Activated B cell treated with CpG ODN at 0.5 μM for 24 hours (primary cell): Measurements from ENCODE around the gene ZMYND8. TPM values are rescaled to one million over a fixed set of nuclear protein-coding genes. Genes with fewer than 3 reads are reported as not detected.

Experiments used
- ATAC-seq: fragments of 200-7000 bp; cut with Tn5 transposase; one replicate; pipeline ENCODE4 v1.10.0; 2021; ENCODE audit warnings: low read depth, mild to moderate bottlenecking, moderate library complexity
- CTCF ChIA-PET: fragments of 350-600 bp; sonication (Branson Sonifier 250); formaldehyde crosslinking; loops from one replicate; lab custom pipeline; 2021; ENCODE audit warnings: antibody characterized with exemption; lab: Charles Lee
- POLR2A ChIA-PET: fragments of 350-600 bp; sonication (Branson Sonifier 250); formaldehyde crosslinking; loops from one replicate; lab custom pipeline; 2021; ENCODE audit warnings: antibody characterized with exemption; lab: Charles Lee
- DNase-seq: peaks from one replicate; pipeline ENCODE4 v3.0.0; 2022
- H3K27ac Mint-ChIP-seq: one replicate; pipeline ENCODE4 v1.8.0; 2020; ENCODE audit warnings: mixed read lengths
- H3K27me3 Mint-ChIP-seq: one replicate; pipeline ENCODE4 v1.8.0; 2021; ENCODE audit warnings: mixed read lengths
- H3K36me3 Mint-ChIP-seq: one replicate; pipeline ENCODE4 v1.8.0; 2021; ENCODE audit warnings: low read depth, mixed read lengths
- H3K4me1 Mint-ChIP-seq: one replicate; pipeline ENCODE4 v1.8.0; 2021; ENCODE audit warnings: mixed read lengths
- H3K4me3 Mint-ChIP-seq: one replicate; pipeline ENCODE4 v1.8.0; 2020; ENCODE audit warnings: mild to moderate bottlenecking, mixed read lengths
- H3K9me3 Mint-ChIP-seq: one replicate; pipeline ENCODE4 v1.8.0; 2020; ENCODE audit warnings: mixed read lengths
- CTCF ChIP-seq: fragments of 200-600 bp; IDR thresholded peaks from one replicate; pipeline ENCODE4 v1.8.0; 2022; ENCODE audit warnings: antibody characterized with exemption, mild to moderate bottlenecking
- intact Hi-C: fragments of 100-400 bp; cut with micrococcal nuclease; formaldehyde crosslinking; loops from one replicate; pipeline ENCODE4 v1.15.1; 2024
- total RNA-seq: library from RNA; stranded (reverse); gene quantifications from 2 replicates; pipeline ENCODE4 v1.2.3, GENCODE V29; 2022

Gene ZMYND8
- total RNA-seq, 1 donor from 2014 or later = 42.6 TPM

- Mint-ChIP-seq H3K27me3 (no peaks in the 10 kb centered on the region), H3K9me3 (no peaks in the 10 kb centered on the region), H3K4me1 (no peaks in the 10 kb centered on the region), H3K4me3 (no peak overlapping the region), H3K27ac (no peak overlapping the region), H3K36me3 (peaks cover 85% of the 10 kb centered on the region)
- CTCF ChIA-PET = no interaction called here
- intact Hi-C loops = no loop called here
- no peak for TF ChIP-seq CTCF
- POLR2A ChIA-PET = interaction anchor here (0.9 kb wide), 1 partner anchor 9 kb away, joined by 3 read pairs; no protein-coding TSS in a partner anchor
- ATAC-seq (no peak), DNase-seq (no peak)
Measured at GRCh38 chr20:47227576-47227975, 128.9 kb downstream of the ZMYND8 start.

GRCh38 chr20:47227119-47227518 is 129.4 kb downstream of the ZMYND8 start:
- Mint-ChIP-seq H3K36me3 (peaks cover 88% of the 10 kb centered on the region), H3K4me1 (peaks cover 3% of the 10 kb centered on the region), H3K4me3 (no peak overlapping the region), H3K27ac (no peak overlapping the region), H3K9me3 (no peaks in the 10 kb centered on the region), H3K27me3 (no peaks in the 10 kb centered on the region)
- DNase-seq (no peak), ATAC-seq (no peak)
- TF ChIP-seq CTCF = no peak
- ChIA-PET POLR2A (interaction anchor here (0.9 kb wide), 1 partner anchor 9 kb away, joined by 3 read pairs; no protein-coding TSS in a partner anchor), CTCF (no interaction called here)
- intact Hi-C loops = no loop called here

GRCh38 chr20:47225458-47225857 is 131.0 kb downstream of the ZMYND8 start:
- Mint-ChIP-seq H3K27ac (no peak overlapping the region), H3K4me3 (no peak overlapping the region), H3K9me3 (no peaks in the 10 kb centered on the region), H3K27me3 (no peaks in the 10 kb centered on the region), H3K4me1 (peaks cover 11% of the 10 kb centered on the region), H3K36me3 (peaks cover 89% of the 10 kb centered on the region)
- ATAC-seq (no peak), DNase-seq (no peak)
- no peak for TF ChIP-seq CTCF
- ChIA-PET POLR2A (no interaction called here), CTCF (no interaction called here)
- intact Hi-C loops = no loop called here

- TF ChIP-seq CTCF = no peak
- ChIA-PET CTCF (no interaction called here), POLR2A (no interaction called here)
- Mint-ChIP-seq H3K27me3 (no peaks in the 10 kb centered on the region), H3K4me1 (peaks cover 11% of the 10 kb centered on the region), H3K4me3 (no peak overlapping the region), H3K9me3 (no peaks in the 10 kb centered on the region), H3K27ac (no peak overlapping the region), H3K36me3 (peaks cover 89% of the 10 kb centered on the region)
- ATAC-seq (no peak), DNase-seq (no peak)
- intact Hi-C loops = no loop called here
Measured at GRCh38 chr20:47224857-47225256, 131.6 kb downstream of the ZMYND8 start.

GRCh38 chr20:47224300-47224791 is 132.2 kb downstream of the ZMYND8 start:
- intact Hi-C loops = no loop called here
- Mint-ChIP-seq H3K9me3 (no peaks in the 10 kb centered on the region), H3K4me3 (no peak overlapping the region), H3K36me3 (peaks cover 89% of the 10 kb centered on the region), H3K27ac (no peak overlapping the region), H3K4me1 (peaks cover 11% of the 10 kb centered on the region), H3K27me3 (no peaks in the 10 kb centered on the region)
- no peak for TF ChIP-seq CTCF
- DNase-seq (no peak), ATAC-seq (no peak)
- CTCF ChIA-PET = no interaction called here
- POLR2A ChIA-PET = no interaction called here
